Dedifferentiated amniotic fluid mesenchymal stem cell (primary cell): ENCODE results near the gene ABCA13.

Experiments used
- DNase-seq: peaks from one replicate; pipeline ENCODE4 v3.0.0-alpha.2; 2016; ENCODE audit errors: extremely low spot score

The ABCA13 gene

GRCh38 chr7:48522692-48523091 lies 351.4 kb downstream of the ABCA13 start:
- no peak for DNase-seq

- DNase-seq: no peak
These were observed 354.8 kb downstream of the ABCA13 start for GRCh38 chr7:48525736-48526732.

GRCh38 chr7:48528646-48529045 lies 357.4 kb downstream of the ABCA13 start:
- no peak for DNase-seq

GRCh38 chr7:48537561-48537960 lies 366.3 kb downstream of the ABCA13 start:
- DNase-seq: no peak

- DNase-seq: no peak
These were observed 369.5 kb downstream of the ABCA13 start for GRCh38 chr7:48540746-48541145.

- no peak for DNase-seq
These were observed 377.4 kb downstream of the ABCA13 start for GRCh38 chr7:48548667-48549066.

GRCh38 chr7:48551652-48552051 lies 380.4 kb downstream of the ABCA13 start:
- DNase-seq: no peak

GRCh38 chr7:48563334-48563733 lies 392.1 kb downstream of the ABCA13 start:
- DNase-seq: no peak

GRCh38 chr7:48575516-48575915 lies 404.3 kb downstream of the ABCA13 start:
- DNase-seq: no peak

GRCh38 chr7:48587475-48587874 lies 416.2 kb downstream of the ABCA13 start:
- no peak for DNase-seq

- no peak for DNase-seq
These were observed 423.1 kb downstream of the ABCA13 start for GRCh38 chr7:48594349-48594748.

GRCh38 chr7:48595756-48596155 lies 424.5 kb downstream of the ABCA13 start:
- no peak for DNase-seq

GRCh38 chr7:48610705-48611104 lies 439.4 kb downstream of the ABCA13 start:
- no peak for DNase-seq

- DNase-seq: no peak
These were observed 440.7 kb downstream of the ABCA13 start for GRCh38 chr7:48611993-48612392.

- DNase-seq: no peak
These were observed 446.2 kb downstream of the ABCA13 start for GRCh38 chr7:48617508-48617907.

- DNase-seq: no peak
These were observed 446.7 kb downstream of the ABCA13 start for GRCh38 chr7:48617993-48618392.

GRCh38 chr7:48621076-48621475 lies 449.8 kb downstream of the ABCA13 start:
- DNase-seq: no peak

GRCh38 chr7:48627164-48627563 lies 455.9 kb downstream of the ABCA13 start:
- no peak for DNase-seq

GRCh38 chr7:48628793-48629349 lies 457.6 kb downstream of the ABCA13 start:
- no peak for DNase-seq

GRCh38 chr7:48634116-48634632 lies 462.9 kb downstream of the ABCA13 start:
- DNase-seq: no peak

- DNase-seq: no peak
These were observed 464.5 kb downstream of the ABCA13 start for GRCh38 chr7:48635796-48636195.

- no peak for DNase-seq
These were observed 465.2 kb downstream of the ABCA13 start for GRCh38 chr7:48636391-48637015.
